ENCODE measurements around the gene SH3BP4.

Gene SH3BP4

GRCh38 chr2:234994438-234995321, 42.9 kb downstream of the SH3BP4 start:
- H3K27ac ChIP-seq = peak overlapping the region; percentile 7; the same call in 1 of the 2 replicates
- TF ChIP-seq, protein P1, sequence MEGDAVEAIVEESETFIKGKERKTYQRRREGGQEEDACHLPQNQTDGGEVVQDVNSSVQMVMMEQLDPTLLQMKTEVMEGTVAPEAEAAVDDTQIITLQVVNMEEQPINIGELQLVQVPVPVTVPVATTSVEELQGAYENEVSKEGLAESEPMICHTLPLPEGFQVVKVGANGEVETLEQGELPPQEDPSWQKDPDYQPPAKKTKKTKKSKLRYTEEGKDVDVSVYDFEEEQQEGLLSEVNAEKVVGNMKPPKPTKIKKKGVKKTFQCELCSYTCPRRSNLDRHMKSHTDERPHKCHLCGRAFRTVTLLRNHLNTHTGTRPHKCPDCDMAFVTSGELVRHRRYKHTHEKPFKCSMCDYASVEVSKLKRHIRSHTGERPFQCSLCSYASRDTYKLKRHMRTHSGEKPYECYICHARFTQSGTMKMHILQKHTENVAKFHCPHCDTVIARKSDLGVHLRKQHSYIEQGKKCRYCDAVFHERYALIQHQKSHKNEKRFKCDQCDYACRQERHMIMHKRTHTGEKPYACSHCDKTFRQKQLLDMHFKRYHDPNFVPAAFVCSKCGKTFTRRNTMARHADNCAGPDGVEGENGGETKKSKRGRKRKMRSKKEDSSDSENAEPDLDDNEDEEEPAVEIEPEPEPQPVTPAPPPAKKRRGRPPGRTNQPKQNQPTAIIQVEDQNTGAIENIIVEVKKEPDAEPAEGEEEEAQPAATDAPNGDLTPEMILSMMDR (conservative IDR thresholded peaks at IDR 0.05) = no peak
- no peak for TF ChIP-seq ZFX (IDR thresholded peaks at IDR 0.05)

DNA sequence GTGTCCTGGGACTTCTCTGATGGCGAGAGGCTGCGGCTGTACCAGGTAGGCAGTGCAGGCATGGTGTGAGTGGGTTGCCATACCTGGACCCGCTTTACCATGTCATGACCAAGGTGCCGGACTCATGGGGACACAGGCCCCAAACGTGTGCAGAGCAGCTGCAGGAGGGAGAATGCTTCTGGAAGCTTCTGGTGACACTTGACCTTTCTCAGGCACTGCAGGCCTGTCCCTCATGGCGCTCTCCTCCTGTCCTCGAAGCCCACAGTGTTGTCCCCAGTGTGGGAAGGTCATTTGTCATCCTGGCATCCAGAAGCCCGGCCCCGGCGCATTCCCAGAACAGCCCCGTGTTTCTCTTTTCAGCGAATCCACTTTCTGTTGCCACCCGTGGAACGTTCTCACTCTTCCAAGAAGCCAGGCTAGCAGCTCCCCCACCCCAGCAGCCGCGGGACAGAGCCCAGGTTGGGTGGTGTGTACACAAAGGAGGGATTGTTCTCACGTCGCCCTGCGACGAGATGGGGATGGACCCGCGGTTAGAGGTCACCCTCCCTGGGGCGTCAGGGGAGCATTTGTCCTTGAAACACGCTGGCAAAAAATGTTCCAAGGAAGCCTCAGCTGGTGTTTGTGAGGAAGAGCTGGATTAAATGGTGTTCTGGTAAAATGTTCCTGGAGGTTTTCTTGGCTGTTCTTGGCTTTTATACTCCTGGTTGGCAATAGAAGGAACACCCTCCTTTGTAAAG, 43.7 kb downstream of the SH3BP4 start:
- TF ChIP-seq, protein P1 (conservative IDR thresholded peaks at IDR 0.05) = no peak
- TF ChIP-seq ZFX (IDR thresholded peaks at IDR 0.05) = no peak
- peak overlapping the region; percentile 7; the same call in 1 of the 2 replicates for H3K27ac ChIP-seq

GRCh38 chr2:234996069-234996940, 44.5 kb downstream of the SH3BP4 start:
- no peak overlapping the region for H3K27ac ChIP-seq
- TF ChIP-seq, protein P1 (conservative IDR thresholded peaks at IDR 0.05) = no peak
- TF ChIP-seq ZFX (IDR thresholded peaks at IDR 0.05) = no peak

GRCh38 chr2:234996941-234997270, 45.1 kb downstream of the SH3BP4 start:
- no peak overlapping the region for H3K27ac ChIP-seq

GRCh38 chr2:234997389-234997788, 45.6 kb downstream of the SH3BP4 start:
- H3K27ac ChIP-seq = no peak overlapping the region
- no peak for TF ChIP-seq ZFX (IDR thresholded peaks at IDR 0.05)
- TF ChIP-seq, protein P1 (conservative IDR thresholded peaks at IDR 0.05) = no peak

More at GRCh38 chr2:234996941-234997270, 45.1 kb downstream of the SH3BP4 start:
- TF ChIP-seq, protein P1 (conservative IDR thresholded peaks at IDR 0.05) = no peak
- no peak for TF ChIP-seq ZFX (IDR thresholded peaks at IDR 0.05)

DNA sequence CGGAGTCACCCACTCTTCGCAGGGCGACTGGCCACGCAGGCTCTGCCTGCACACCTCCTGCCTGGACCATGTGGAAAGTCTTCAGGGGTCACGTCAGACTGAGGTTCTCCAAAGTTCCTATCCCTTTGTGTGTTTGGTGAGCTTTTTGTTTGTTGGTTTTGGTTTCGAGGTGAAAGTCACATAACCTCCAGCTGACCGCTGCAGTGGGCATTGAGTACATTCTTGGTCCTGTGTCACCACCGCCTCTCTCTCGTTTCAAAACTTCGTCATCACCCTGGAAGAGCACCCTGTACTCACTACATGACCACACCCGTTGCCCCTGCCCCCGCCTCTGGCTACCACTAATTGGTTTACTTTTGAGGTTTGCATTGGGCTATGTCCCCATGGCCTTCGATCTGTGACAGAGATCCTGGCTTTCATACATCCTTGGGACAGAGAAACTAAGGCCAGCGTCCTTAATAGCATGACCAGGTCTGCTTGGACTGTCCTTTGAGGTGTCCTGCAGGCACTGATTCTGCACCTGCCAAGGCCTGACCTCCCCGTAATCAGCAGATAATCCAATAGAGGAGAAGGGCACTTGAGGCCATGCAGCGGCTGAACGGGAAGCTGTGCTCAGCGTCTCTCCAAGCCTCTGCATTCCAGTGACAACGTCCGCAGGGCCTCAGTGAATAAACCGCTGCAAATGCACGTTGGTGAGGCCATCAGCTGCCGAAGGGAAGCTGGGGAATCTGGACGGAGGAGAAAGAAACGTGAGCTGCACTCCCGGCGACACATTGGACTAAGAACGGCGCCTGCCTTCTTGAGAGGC, 46.8 kb downstream of the SH3BP4 start:
- no peak overlapping the region for H3K27ac ChIP-seq

More for the DNA sequence above, 46.8 kb downstream of the SH3BP4 start:
- TF ChIP-seq, protein P1 (conservative IDR thresholded peaks at IDR 0.05) = no peak
- no peak for TF ChIP-seq ZFX (IDR thresholded peaks at IDR 0.05)
